Keratinocyte (primary cell): ENCODE measurements around the gene HMGCS2.

ENCODE experiments used
- CTCF ChIP-seq, 3 experiments: IDR thresholded peaks in 1 of 3; conservative IDR thresholded peaks in 1 of 3; optimal IDR thresholded peaks in 1 of 3; 2 replicates in 2 of 3; 3 replicates in 1 of 3; pipeline versions ENCODE3 to v1.5.1; 2011; ENCODE audit warnings: low read length in 3 of 3, mild to moderate bottlenecking in 3 of 3, moderate library complexity in 2 of 3, control low read depth in 1 of 3, inconsistent platforms in 1 of 3; ENCODE audit not compliant: insufficient read depth in 2 of 3; ENCODE audit errors: extremely low read depth in 1 of 3
- EZH2 ChIP-seq: IDR thresholded peaks from one replicate; pipeline ENCODE4 v1.6.1; 2012; ENCODE audit warnings: inconsistent platforms, mild to moderate bottlenecking, low read length, moderate library complexity

DNA sequence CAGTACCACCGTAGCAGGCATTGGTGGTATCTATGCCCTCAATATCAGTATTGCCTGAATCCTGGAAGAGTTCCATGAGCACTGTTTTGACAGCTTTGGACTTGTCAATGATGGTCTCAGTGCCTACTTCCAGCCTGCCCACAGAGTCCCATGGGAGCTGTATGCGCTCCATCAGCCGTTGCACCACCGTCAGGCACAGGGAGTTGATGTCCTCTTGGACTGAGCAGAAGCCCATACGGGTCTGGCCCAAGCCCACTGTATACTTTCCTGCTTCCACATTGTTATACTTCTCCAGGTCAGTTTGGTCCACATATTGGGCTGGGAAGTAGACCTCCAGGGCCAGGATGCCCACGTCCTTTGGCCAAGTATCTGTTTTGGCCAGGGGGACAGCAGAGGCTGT, 4.5 kb downstream of the HMGCS2 start:
- TF ChIP-seq CTCF (optimal IDR thresholded peaks at IDR 0.05 in 1 of 3, IDR thresholded peaks at IDR 0.05 in 1 of 3, conservative IDR thresholded peaks at IDR 0.05 in 1 of 3; ENCODE audit: extremely low read depth in 1 of 3, insufficient read depth in 2 of 3, low read length in 3 of 3), result no peak
- TF ChIP-seq EZH2, result no peak
